ENCODE data around the gene FRMD4A. TPM values are rescaled to one million over a fixed set of nuclear protein-coding genes. Genes with fewer than 3 reads are reported as not detected.

Gene FRMD4A
- total RNA-seq, 1 experiment from 2014 or later, result 19.6 TPM

DNA sequence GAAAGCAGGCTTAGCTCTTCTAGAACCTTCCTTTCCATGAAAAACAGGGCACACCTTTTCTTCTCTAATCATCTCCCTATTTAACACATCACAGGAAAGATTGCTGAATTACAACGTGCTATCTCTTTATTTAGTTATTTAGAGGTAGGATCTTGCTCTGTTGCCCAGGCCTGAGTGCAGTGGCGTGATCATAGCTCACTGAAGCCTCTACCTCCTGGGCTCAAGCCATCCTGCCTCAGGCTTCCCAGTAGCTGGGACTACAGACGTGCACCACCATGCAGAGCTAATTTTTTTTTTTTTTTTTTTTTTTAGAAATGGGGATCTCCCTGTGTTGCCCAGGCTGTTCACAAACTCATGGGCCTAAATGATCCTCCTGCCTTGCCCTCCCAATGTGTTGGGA is 492.8 kb downstream of the FRMD4A start:
- Histone ChIP-seq H2BK5ac (ENCODE audit: insufficient read length, low read length) (no peak overlapping the region), H3K27ac (ENCODE audit: insufficient read length, low read depth, low read length) (no peak overlapping the region), H3K9ac (ENCODE audit: extremely low read depth, insufficient read length, low read length) (no peak overlapping the region), H3K4me2 (ENCODE audit: insufficient read depth, insufficient read length, low read length) (no peak overlapping the region), H2BK15ac (ENCODE audit: low read depth, low read length) (no peak overlapping the region), H2AFZ (ENCODE audit: low read length) (no peak overlapping the region), H3K4ac (ENCODE audit: low read depth, low read length) (no peak overlapping the region), H3K79me2 (ENCODE audit: insufficient read depth, low read length) (no peaks in the 10 kb centered on the region), H3K18ac (ENCODE audit: insufficient read length, low read depth, low read length) (no peak overlapping the region), H4K20me1 (ENCODE audit: control insufficient read depth, insufficient read depth, insufficient read length) (no peaks in the 10 kb centered on the region), H3K23ac (ENCODE audit: insufficient read length, low read depth, low read length) (no peak overlapping the region), H3K79me1 (ENCODE audit: insufficient read depth, low read depth, low read length, poor library complexity, severe bottlenecking) (no peaks in the 10 kb centered on the region), H4K91ac (ENCODE audit: insufficient read length, low read depth, low read length) (no peak overlapping the region), H4K5ac (ENCODE audit: insufficient read length, low read depth, low read length) (no peak overlapping the region), H2BK12ac (ENCODE audit: insufficient read length, low read depth, low read length) (no peak overlapping the region), H3K14ac (ENCODE audit: insufficient read depth, low read length) (no peak overlapping the region), H2BK120ac (ENCODE audit: low read depth, low read length, poor library complexity, severe bottlenecking) (no peak overlapping the region), H2BK20ac (ENCODE audit: low read depth, low read length, poor library complexity, severe bottlenecking) (no peak overlapping the region), H3K56ac (ENCODE audit: insufficient read length, low read depth, low read length) (no peak overlapping the region), H4K8ac (replicated peaks; ENCODE audit: insufficient read length, low read depth, low read length) (no peak overlapping the region), H3K27me3 (ENCODE audit: insufficient read depth, low read length) (no peaks in the 10 kb centered on the region), H3K23me2 (ENCODE audit: insufficient read length, low read depth, low read length, poor library complexity, severe bottlenecking) (no peaks in the 10 kb centered on the region), H3K9me3 (ENCODE audit: control insufficient read depth, low read depth, low read length) (peaks cover 12% of the 10 kb centered on the region), H3T11ph (ENCODE audit: low read length) (peak overlapping the region; percentile 9), H2AK5ac (ENCODE audit: insufficient read length, low read length) (no peak overlapping the region), H3K4me1 (ENCODE audit: insufficient read depth, low read length) (peaks cover 6% of the 10 kb centered on the region; the same call in 1 of the 2 replicates)
- Mint-ChIP-seq H3K27me3 (ENCODE audit: low read depth) (no peaks in the 10 kb centered on the region), H3K4me1 (peaks cover 16 to 28% of the 10 kb centered on the region in 2 experiments), H3K4me3 (no peak overlapping the region), H3K27ac (peak overlapping the region in 1 of 3 experiments; percentile 20; a peak in 1 of 7 replicates), H3K36me3 (ENCODE audit: insufficient read depth in 1 of 3, low read depth in 3 of 3) (peaks cover 16 to 24% (median 19%) of the 10 kb centered on the region in 3 experiments), H3K9me3 (peaks cover 17% of the 10 kb centered on the region in 2 experiments)
- TF ChIP-seq, protein P1, sequence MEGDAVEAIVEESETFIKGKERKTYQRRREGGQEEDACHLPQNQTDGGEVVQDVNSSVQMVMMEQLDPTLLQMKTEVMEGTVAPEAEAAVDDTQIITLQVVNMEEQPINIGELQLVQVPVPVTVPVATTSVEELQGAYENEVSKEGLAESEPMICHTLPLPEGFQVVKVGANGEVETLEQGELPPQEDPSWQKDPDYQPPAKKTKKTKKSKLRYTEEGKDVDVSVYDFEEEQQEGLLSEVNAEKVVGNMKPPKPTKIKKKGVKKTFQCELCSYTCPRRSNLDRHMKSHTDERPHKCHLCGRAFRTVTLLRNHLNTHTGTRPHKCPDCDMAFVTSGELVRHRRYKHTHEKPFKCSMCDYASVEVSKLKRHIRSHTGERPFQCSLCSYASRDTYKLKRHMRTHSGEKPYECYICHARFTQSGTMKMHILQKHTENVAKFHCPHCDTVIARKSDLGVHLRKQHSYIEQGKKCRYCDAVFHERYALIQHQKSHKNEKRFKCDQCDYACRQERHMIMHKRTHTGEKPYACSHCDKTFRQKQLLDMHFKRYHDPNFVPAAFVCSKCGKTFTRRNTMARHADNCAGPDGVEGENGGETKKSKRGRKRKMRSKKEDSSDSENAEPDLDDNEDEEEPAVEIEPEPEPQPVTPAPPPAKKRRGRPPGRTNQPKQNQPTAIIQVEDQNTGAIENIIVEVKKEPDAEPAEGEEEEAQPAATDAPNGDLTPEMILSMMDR (conservative IDR thresholded peaks at IDR 0.05), result no peak
- no CpG with 5 or more reads among the region's 3 CpGs for WGBS (ENCODE audit: extremely low coverage, insufficient read length, low lambda C conversion rate)
- no peak for DNase-seq

Measured in H9 (cell line).